Epithelial cell of alveolus of lung (primary cell): ENCODE results near the gene SPSB3. TPM values are rescaled to one million over a fixed set of nuclear protein-coding genes. Genes with fewer than 3 reads are reported as not detected.

Experiments
- total RNA-seq: library from RNA; depleted of rRNA; stranded (reverse); fragments of >200 nt; gene quantifications from 2 replicates; pipeline ENCODE4 v1.2.1, GENCODE V29; 2015

The SPSB3 gene
- total RNA-seq, result 25.3 and 62.7 TPM in 2 replicates

DNA sequence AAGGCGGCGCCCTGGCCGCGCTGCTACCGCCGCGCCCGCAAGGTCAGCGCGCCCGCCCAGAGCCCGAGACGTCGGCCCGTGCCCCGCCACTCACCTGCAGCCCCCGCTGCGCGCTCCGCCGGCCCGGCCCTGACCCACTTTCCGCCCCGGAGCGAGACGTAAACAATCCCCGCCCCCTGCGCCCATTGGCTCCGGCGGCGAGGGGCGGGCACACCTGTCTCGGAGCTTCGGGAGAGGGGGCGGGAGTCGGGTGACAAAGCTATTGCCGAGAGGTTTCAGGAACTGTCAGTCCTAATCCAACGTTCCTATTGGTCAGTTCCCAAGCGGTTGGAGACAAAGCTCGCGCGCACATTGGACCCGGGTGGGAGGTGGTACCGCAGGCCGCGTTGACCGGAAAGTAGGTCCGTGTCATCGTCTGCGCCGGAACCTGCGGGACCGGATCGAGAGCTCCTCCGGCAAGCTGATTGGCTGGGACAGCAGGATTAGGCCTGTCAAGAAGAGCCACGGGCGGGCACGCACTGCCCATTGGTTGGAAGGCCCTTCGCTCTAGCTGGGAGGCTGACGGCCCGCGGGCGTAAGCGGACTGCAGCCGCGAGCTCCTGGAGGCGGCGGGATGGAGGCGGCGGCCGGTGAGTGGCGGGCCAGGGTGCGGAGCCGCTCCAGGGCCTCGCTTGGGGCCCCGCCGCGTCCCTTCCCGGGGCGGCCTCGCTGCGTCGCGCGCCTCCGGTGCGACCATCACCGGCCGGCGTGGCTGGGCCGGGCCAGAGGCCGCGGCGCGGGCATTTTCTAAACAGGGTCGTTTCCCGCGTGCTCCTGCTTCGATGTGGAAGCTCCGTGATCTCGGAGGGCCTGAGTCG lies at the start of gene SPSB3, which contains the start of gene NUBP2:
TSS of gene SPSB3 (minus strand) at position 164 of the 857 bp plus-strand sequence. CDS start 1,088 bp downstream, outside the sequence.
TSS of gene NUBP2 (plus strand) at position 553 of the 857 bp plus-strand sequence. CDS start at position 614, 61 bp downstream.

GRCh38 chr16:1826691-1827573 lies 44.6 kb upstream of the SPSB3 start, which contains the start of the genes FAHD1 and HAGH:
TSS of gene FAHD1 (plus strand) at chr16:1827206. CDS start at chr16:1827239, 33 bp downstream.
TSS of gene HAGH (minus strand) at chr16:1826825. CDS start at chr16:1826787, 38 bp downstream.

DNA sequence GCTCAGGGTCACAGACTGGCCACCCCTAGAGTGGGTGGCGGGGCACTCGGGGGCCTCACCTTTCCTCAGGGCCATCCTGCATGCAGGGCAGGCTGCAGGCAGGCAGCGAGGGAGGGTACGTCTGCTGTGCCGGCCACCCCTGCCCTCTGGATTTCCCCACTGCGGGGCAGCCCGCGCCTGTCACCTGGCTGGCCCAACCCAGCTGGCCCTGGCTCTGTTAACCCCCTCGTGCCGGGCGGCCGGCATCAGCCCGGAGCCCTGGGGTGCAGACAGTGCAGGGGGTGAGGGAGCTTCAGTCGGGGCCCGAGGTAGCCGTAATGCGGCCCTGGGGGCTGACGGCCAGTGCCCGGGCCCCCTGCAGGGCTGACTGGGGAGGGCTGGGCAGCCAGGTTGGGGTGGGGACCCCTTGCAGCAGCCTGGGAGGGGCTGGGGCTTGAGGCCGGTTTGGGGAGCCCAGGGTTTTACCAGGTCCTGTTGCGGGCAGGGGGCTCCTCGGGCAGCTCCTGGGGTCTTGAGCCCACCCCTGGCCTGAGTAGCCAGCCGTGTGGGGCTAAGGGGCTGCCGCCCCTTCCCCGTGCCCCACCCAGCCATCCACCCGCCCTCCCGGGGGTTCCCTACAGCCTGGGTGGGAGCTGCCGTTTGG lies 11.3 kb upstream of the SPSB3 start, which contains the start of gene IGFALS:
TSS of gene IGFALS (minus strand) at position 128 of the 643 bp plus-strand sequence. CDS start at position 75, 53 bp downstream.

GRCh38 chr16:1772908-1773702 lies 9.3 kb downstream of the SPSB3 start, which contains the start of gene MRPS34:
TSS of gene MRPS34 (minus strand) at chr16:1773134. CDS start at chr16:1773119, 15 bp downstream.

GRCh38 chr16:1772362-1772907 lies 9.9 kb downstream of the SPSB3 start, which contains the start of gene EME2:
TSS of gene EME2 (plus strand) at chr16:1772810. CDS start at chr16:1773228, 418 bp downstream.

GRCh38 chr16:1771188-1771863 lies 11.0 kb downstream of the SPSB3 start, which contains the start of gene NME3:
TSS of gene NME3 (minus strand) at chr16:1771543. CDS start at chr16:1771534, 9 bp downstream.

Other genes with a start within 250 kb of the SPSB3 start
- gene TMEM204, start 248.9 kb downstream of the SPSB3 start, total RNA-seq, result 15.6 and 18.5 TPM in 2 replicates
- gene IFT140, start 170.5 kb downstream of the SPSB3 start, total RNA-seq, result 10.2 and 18.0 TPM in 2 replicates
- gene CRAMP1, start 170.2 kb downstream of the SPSB3 start, total RNA-seq, result 5.6 and 11.0 TPM in 2 replicates
- 30.2 and 49.1 TPM in 2 replicates for gene JPT2, start 104.3 kb downstream of the SPSB3 start, total RNA-seq
- 13.8 and 63.4 TPM in 2 replicates for gene MAPK8IP3, start 76.4 kb downstream of the SPSB3 start, total RNA-seq
- gene NME3, start 11.0 kb downstream of the SPSB3 start, total RNA-seq, result 70.7 and 98.0 TPM in 2 replicates
- 3.2 and 8.9 TPM in 2 replicates for gene EME2, start 9.8 kb downstream of the SPSB3 start, total RNA-seq
- gene MRPS34, start 9.4 kb downstream of the SPSB3 start, total RNA-seq, result 96.9 and 118 TPM in 2 replicates
- 112 and 137 TPM in 2 replicates for gene NUBP2, start 389 bp upstream of the SPSB3 start, total RNA-seq
- gene IGFALS, start 11.1 kb upstream of the SPSB3 start, total RNA-seq, result not detected in 2 replicates
- 13.3 and 24.7 TPM in 2 replicates for gene HAGH, start 44.3 kb upstream of the SPSB3 start, total RNA-seq
- 22.0 and 61.2 TPM in 2 replicates for gene FAHD1, start 44.6 kb upstream of the SPSB3 start, total RNA-seq
- 0.08 TPM in 1 of 2 replicates, not detected in the other for gene MEIOB, start 89.6 kb upstream of the SPSB3 start, total RNA-seq
- gene HS3ST6, start 135.8 kb upstream of the SPSB3 start, total RNA-seq, result not detected in 2 replicates
- 7.4 and 10.2 TPM in 2 replicates for gene MSRB1, start 160.6 kb upstream of the SPSB3 start, total RNA-seq
- not detected in 2 replicates for gene RPL3L, start 172.1 kb upstream of the SPSB3 start, total RNA-seq
- gene NDUFB10, start 177.0 kb upstream of the SPSB3 start, total RNA-seq, result 289 and 350 TPM in 2 replicates
- 3,892 and 6,799 TPM in 2 replicates for gene RPS2, start 182.3 kb upstream of the SPSB3 start, total RNA-seq
- not detected in 2 replicates for gene RNF151, start 184.3 kb upstream of the SPSB3 start, total RNA-seq
- 51.7 and 71.4 TPM in 2 replicates for gene TBL3, start 189.5 kb upstream of the SPSB3 start, total RNA-seq
- gene NOXO1, start 198.9 kb upstream of the SPSB3 start, total RNA-seq, result not detected in 2 replicates
- 15.6 and 25.9 TPM in 2 replicates for gene GFER, start 201.6 kb upstream of the SPSB3 start, total RNA-seq
- gene SYNGR3, start 207.4 kb upstream of the SPSB3 start, total RNA-seq, result 5.4 and 7.6 TPM in 2 replicates
- gene ZNF598, start 227.2 kb upstream of the SPSB3 start, total RNA-seq, result 33.7 and 41.0 TPM in 2 replicates
- gene NPW, start 237.2 kb upstream of the SPSB3 start, total RNA-seq, result 5.6 and 6.6 TPM in 2 replicates
- 56.8 and 85.8 TPM in 2 replicates for gene NHERF2, start 244.3 kb upstream of the SPSB3 start, total RNA-seq